Glomerular visceral epithelial cell (primary cell): Measurements from ENCODE around the gene SORCS2.

Experiments used
- DNase-seq: peaks from one replicate; pipeline ENCODE4 v3.0.0-alpha.2; 2016; ENCODE audit errors: extremely low spot score

The SORCS2 gene

GRCh38 chr4:7375427-7375826 is 183.1 kb downstream of the SORCS2 start:
- no peak for DNase-seq

GRCh38 chr4:7377223-7377865 is 185.0 kb downstream of the SORCS2 start:
- no peak for DNase-seq

DNA sequence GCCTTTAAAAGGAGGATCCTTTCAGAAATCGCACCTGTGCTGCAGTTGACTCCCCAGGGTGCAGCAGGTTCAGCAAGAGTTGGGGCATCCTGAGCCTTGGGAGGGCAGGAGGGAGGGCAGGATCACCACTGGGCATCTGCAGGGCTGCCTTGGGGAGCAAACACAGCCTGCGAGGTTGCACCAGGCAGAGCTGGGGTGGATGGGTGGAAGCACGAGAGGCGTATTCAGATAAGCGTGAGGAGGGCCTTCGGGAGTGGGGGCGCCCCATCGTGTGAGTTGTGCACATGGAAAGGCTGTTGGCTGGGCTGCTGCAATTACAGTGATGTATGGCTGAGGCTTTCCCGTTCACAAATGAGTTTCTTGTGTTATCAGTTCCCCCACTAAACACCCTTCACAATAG is 186.8 kb downstream of the SORCS2 start:
- DNase-seq = no peak

GRCh38 chr4:7379719-7380118 is 187.4 kb downstream of the SORCS2 start:
- DNase-seq = no peak

DNA sequence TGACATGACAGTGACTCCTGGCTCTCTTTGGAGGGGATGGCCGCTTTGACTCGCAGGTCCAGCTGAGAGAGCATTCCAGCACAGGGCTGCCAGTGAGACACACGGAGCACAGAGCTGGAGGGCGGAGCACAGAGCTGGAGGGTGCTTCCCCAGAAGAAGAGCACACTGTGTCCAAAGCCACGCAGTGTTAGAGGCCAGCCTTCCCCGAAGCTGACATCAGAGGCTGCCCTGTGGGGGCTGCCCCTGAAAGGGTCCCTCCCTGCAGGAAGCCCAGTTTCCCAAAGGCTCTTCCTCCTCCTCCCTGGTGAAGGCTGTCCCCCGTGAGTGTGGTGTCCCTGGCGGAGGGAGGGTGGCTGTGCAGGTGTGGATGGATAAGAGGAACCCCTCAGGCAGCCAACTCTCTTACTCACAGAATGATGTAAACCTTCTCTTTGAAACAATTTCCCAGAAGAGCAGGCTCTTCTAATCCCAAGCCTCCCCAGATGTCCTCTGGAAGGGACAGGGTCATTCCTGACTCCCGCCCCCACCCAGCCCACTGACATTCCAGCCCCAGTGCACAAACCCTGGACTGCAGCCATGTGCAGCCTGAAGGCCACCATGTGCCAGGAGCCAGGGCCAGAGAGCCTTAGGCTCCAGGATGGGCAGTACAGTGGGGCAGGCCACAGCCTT is 189.0 kb downstream of the SORCS2 start:
- no peak for DNase-seq

DNA sequence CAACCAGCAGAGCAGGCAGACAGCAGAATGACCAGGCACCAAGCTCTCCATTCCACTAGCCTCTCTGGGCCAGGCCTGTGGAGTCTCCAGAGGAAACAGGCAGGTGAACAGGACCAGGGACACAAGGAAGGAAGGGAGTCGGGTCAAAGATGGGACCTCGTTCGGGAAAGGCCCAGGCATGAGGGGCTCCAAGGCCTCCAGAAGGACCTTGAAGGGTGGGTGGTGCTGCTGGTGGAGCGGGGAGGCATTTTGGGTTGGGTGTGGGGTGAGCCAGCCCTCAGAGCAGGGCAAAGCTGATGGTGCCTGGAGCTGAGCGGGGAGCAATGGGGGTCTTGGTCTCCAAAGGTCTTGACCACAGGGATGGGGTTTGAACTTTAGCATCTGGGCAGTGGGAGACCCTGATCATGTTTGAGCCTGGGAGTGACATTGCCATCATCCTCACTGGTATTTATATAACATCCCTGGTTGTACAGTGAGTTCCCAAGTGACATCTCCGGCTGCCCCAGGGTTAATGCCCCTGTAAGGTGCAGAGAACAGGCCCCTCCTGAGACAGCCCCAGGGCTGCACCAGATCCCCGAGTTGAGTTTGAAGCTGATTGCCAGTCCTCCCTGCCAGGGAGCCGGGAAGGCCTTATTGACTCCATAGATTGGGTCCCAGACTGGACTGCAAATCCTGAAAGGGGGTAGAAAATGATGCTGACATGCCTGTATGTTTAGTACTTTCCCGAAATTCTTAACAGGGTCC is 189.7 kb downstream of the SORCS2 start:
- DNase-seq = no peak

DNA sequence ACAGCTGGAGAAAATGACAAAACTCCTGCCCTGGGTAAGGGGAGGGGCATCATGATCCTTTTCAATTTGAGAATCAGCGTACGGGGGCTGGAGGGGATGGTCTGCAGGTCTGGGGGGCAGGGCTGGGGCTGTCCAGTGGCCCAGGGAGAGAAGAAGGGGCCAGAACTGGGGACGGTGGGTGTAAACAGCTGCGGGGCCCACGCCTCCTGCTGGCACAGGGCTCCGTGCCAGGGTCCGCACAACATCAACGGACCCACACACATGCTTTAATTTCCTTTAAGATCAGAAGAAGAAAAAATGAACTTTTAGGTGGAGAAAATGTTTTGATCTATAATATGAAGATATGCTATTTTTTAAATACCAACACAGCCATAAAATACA is 190.3 kb downstream of the SORCS2 start:
- DNase-seq = no peak

DNA sequence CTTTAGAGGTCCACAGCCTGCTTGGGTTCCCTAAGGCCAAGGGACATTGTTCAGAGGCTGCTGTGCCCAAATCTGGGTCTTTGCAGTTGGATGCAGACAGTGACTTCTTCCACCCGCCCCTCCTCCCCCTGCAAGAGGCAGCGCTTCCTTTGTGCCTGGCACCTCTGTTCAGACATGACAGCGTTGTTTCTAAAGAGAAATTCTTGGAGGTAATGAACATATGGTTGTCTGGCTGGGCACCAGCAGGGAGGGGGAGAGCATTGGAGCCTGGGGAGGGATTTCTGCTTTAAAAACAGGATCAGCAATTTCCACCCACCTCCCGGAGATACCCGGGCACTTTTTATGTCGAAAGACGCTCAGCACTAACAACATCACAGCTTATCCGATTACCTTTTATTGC is 190.9 kb downstream of the SORCS2 start:
- no peak for DNase-seq

- no peak for DNase-seq
Measured at GRCh38 chr4:7384003-7384928, 191.9 kb downstream of the SORCS2 start.

- DNase-seq = no peak
Measured at GRCh38 chr4:7384929-7385890, 192.9 kb downstream of the SORCS2 start.

DNA sequence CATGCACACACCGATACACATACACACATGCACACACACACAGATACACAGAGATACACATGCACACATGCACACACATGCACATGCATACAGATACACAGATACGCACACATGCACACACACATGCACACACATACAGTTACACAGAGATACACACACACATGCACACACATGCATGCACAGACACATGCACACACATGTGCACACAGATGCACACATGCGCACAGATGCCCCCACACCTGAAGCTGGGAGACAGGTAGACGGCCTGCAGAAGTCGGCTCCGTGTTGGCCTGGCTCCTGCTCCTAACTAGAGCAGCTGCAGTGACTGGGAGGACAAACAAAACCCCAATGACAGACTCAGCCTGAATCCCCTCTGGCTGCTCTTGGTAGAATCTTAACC is 195.6 kb downstream of the SORCS2 start:
- no peak for DNase-seq

- DNase-seq = no peak
Measured at GRCh38 chr4:7388627-7389026, 196.3 kb downstream of the SORCS2 start.

- no peak for DNase-seq
Measured at GRCh38 chr4:7389101-7389701, 196.9 kb downstream of the SORCS2 start.

- no peak for DNase-seq
Measured at GRCh38 chr4:7389719-7390118, 197.4 kb downstream of the SORCS2 start.

DNA sequence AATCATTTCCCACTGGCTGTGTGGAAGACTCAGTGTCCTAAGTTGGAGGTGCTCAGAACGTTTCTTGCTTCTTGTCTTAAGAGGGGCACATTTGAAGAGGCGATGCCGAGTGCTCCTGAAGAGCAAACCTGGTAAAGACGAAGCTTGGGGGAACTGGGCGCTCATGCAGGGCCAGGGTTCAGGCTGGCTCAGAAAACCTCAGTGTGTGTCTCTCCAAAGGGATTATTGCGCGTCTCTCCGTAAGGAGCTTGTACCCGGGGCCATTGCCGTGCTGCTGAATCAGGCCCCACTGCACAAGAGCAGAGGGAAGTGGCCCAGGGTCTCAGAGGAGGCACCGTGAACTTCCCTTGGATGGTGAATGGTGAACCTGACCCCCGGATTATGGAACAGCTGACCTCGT is 198.0 kb downstream of the SORCS2 start:
- DNase-seq = no peak

- DNase-seq = no peak
Measured at GRCh38 chr4:7390906-7391636, 198.7 kb downstream of the SORCS2 start.

DNA sequence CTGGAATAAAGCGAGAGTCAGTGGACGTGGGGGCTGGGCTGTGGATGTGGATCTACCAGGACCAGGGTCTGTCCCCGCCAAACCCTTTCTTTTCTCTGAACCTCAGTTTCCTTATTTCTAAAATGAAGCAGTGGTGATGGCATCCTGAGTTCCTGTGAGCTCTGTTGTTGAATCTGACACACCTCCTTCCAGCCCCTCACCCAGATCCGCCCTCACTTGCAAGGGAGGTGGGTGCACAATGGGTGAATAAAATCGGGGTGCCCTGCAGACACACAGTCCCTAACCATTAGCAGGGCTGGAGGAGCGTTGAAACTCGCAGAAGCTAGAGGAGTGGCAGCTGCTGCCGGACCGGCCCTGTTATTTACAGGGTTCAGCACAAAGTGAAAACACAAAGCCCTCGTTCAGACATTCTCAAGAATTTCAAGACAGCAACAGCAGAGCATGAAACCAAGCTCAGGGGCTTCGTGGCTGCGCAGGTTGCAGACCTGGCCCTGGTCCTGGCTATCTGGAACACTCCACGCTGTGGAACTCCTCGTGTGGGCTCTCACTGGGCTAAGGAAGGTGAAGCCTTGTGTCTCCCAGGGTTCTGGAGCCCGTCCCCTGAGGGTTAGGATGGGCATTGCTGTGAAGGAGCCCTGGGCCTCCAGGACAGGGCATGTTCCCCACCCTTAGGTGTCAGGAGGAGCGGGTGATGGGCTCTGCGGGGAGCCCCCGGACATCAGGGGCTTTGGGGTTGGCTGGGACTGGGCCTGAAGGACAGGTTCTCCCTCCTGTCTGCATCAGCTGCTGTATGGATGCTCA is 199.5 kb downstream of the SORCS2 start:
- DNase-seq = no peak

DNA sequence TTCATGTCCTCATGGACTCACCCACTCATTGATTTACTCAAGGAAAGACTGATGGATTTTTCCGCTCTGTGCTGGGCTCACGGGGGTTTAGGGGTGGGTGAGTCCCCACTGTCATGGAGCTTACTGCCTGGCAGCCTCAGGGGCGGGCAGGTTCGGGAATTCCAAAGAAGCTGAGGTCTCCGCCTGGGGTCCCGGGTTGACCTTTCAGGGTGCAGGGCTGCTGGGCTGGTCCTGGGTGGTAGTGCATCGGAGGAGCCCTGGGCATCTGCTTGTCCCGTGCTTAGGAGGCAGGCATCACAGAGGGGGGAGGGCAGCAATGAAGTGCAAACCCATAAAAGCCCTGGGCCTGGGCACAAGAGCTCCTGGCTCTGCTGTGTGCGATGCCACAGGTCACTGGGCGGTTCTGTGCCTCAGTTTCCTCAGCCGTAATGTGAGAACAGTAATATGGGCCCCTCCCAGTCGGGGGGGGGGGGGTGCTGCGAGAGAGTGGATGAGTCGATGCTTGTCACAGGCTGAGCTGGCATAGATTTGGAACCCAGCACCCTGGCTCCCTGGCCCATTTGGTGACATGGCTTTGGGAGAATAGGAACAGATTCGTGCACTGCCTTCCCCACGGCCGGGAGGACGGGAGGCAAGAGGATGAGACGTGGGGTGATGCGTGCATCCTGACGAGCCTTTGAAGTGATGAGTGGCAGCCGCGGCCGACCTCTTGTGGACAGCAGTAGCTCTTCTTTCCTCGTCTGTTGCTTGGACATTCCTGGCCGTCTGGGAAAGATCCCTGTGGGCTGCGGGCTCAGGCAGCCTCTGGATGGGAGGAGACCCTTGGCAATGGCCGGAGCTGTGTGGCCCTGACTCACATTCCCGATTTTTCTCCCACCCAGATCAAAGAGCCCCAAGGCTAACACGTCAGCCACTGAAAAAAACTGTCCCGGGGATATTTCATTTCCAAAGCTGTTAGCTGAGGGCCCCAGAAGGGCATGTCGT is 200.4 kb downstream of the SORCS2 start:
- no peak for DNase-seq
